ENCODE measurements around the gene SH3PXD2A.
"Not testable (repeated sequence)": the region's sequence is repeated elsewhere in the genome, so short reads cannot be mapped to it uniquely, and the experiment has no call there.

SH3PXD2A gene

GRCh38 chr10:103676851-103677417 lies 178.4 kb downstream of the SH3PXD2A start:
- DNase-seq, result peak; percentile 98

- DNase-seq, result peak; percentile 73
Measured at GRCh38 chr10:103676058-103676785, 179.2 kb downstream of the SH3PXD2A start.

GRCh38 chr10:103673606-103674005 lies 181.8 kb downstream of the SH3PXD2A start:
- DNase-seq, result no peak

- DNase-seq, result no peak
Measured at GRCh38 chr10:103672345-103672744, 183.0 kb downstream of the SH3PXD2A start.

GRCh38 chr10:103671126-103671895 lies 184.1 kb downstream of the SH3PXD2A start:
- DNase-seq, result no peak

GRCh38 chr10:103669944-103670343 lies 185.4 kb downstream of the SH3PXD2A start:
- no peak for DNase-seq

- no peak for DNase-seq
Measured at GRCh38 chr10:103669243-103669929, 186.0 kb downstream of the SH3PXD2A start.

- no peak for DNase-seq
Measured at GRCh38 chr10:103668351-103669242, 186.8 kb downstream of the SH3PXD2A start.

- DNase-seq, result peak; percentile 53
Measured at GRCh38 chr10:103667356-103667755, 188.0 kb downstream of the SH3PXD2A start.

GRCh38 chr10:103666762-103667150 lies 188.6 kb downstream of the SH3PXD2A start:
- DNase-seq, result no peak

GRCh38 chr10:103666087-103666761 lies 189.2 kb downstream of the SH3PXD2A start:
- peak; percentile 24 for DNase-seq

GRCh38 chr10:103665162-103665889 lies 190.1 kb downstream of the SH3PXD2A start:
- no peak for DNase-seq

GRCh38 chr10:103663802-103664201 lies 191.6 kb downstream of the SH3PXD2A start:
- no peak for DNase-seq

GRCh38 chr10:103663236-103663635 lies 192.1 kb downstream of the SH3PXD2A start:
- DNase-seq, result no peak

- not testable (repeated sequence) for DNase-seq
Measured at GRCh38 chr10:103662704-103663103, 192.7 kb downstream of the SH3PXD2A start.

GRCh38 chr10:103661198-103661950 lies 194.0 kb downstream of the SH3PXD2A start:
- DNase-seq, result peak; percentile 95

GRCh38 chr10:103660364-103661197 lies 194.8 kb downstream of the SH3PXD2A start:
- DNase-seq, result peak; percentile 65

- peak; percentile 91 for DNase-seq
Measured at GRCh38 chr10:103659674-103660363, 195.6 kb downstream of the SH3PXD2A start.
